Stimulated activated CD4-positive, alpha-beta T cell treated with anti-CD3 and anti-CD28 coated beads, Interleukin-4, amount 100 ng/mL, for 1 hour (primary cell): ENCODE measurements around the gene DCAKD.
A peak's percentile ranks its signal among the peaks of the same experiment; 100 is the strongest.

Experiments used
- DNase-seq: peaks from one replicate; pipeline ENCODE4 v3.0.0-alpha.2; 2020

The DCAKD gene

GRCh38 chr17:45051060-45051719 is at the start of gene DCAKD:
DCAKD (minus strand) TSS chr17:45051632; CDS start chr17:45034885, 16,747 bp downstream.
- peak; percentile 89 for DNase-seq

GRCh38 chr17:45098869-45099616 is 47.6 kb upstream of the DCAKD start:
- DNase-seq = peak; percentile 76

GRCh38 chr17:45098081-45098868 is 46.8 kb upstream of the DCAKD start:
- DNase-seq = no peak

GRCh38 chr17:45096926-45097325 is 45.5 kb upstream of the DCAKD start:
- no peak for DNase-seq

GRCh38 chr17:45096141-45096540 is 44.7 kb upstream of the DCAKD start:
- DNase-seq = no peak

GRCh38 chr17:45093444-45094110 is 42.1 kb upstream of the DCAKD start:
- DNase-seq = no peak

- no peak for DNase-seq
Measured at GRCh38 chr17:45092911-45093430, 41.5 kb upstream of the DCAKD start.

- no peak for DNase-seq
Measured at GRCh38 chr17:45091778-45092425, 40.5 kb upstream of the DCAKD start.

- DNase-seq = no peak
Measured at GRCh38 chr17:45090711-45091110, 39.3 kb upstream of the DCAKD start.

- no peak for DNase-seq
Measured at GRCh38 chr17:45088741-45089140, 37.3 kb upstream of the DCAKD start.

GRCh38 chr17:45087978-45088377 is 36.5 kb upstream of the DCAKD start:
- DNase-seq = no peak

GRCh38 chr17:45087504-45087975 is 36.1 kb upstream of the DCAKD start:
- no peak for DNase-seq

GRCh38 chr17:45086865-45087503 is 35.6 kb upstream of the DCAKD start:
- DNase-seq = no peak

GRCh38 chr17:45086391-45086790 is 35.0 kb upstream of the DCAKD start:
- no peak for DNase-seq

GRCh38 chr17:45081047-45081703 is 29.7 kb upstream of the DCAKD start:
- DNase-seq = no peak

GRCh38 chr17:45077643-45078042 is 26.2 kb upstream of the DCAKD start:
- no peak for DNase-seq

- DNase-seq = no peak
Measured at GRCh38 chr17:45073414-45074070, 22.1 kb upstream of the DCAKD start.

- no peak for DNase-seq
Measured at GRCh38 chr17:45070809-45071208, 19.4 kb upstream of the DCAKD start.

- no peak for DNase-seq
Measured at GRCh38 chr17:45070001-45070400, 18.6 kb upstream of the DCAKD start.

- no peak for DNase-seq
Measured at GRCh38 chr17:45067637-45068036, 16.2 kb upstream of the DCAKD start.

- DNase-seq = no peak
Measured at GRCh38 chr17:45063198-45063597, 11.8 kb upstream of the DCAKD start.
